ENCODE results near the gene EAF2. TPM values are rescaled to one million over a fixed set of nuclear protein-coding genes. Genes with fewer than 3 reads are reported as not detected.

EAF2 gene
- total and polyA plus RNA-seq, 2 donors (not counting 3 experiments of a cell fraction or from before 2014, with no cell fraction given): 0.63 to 1.5 TPM

DNA sequence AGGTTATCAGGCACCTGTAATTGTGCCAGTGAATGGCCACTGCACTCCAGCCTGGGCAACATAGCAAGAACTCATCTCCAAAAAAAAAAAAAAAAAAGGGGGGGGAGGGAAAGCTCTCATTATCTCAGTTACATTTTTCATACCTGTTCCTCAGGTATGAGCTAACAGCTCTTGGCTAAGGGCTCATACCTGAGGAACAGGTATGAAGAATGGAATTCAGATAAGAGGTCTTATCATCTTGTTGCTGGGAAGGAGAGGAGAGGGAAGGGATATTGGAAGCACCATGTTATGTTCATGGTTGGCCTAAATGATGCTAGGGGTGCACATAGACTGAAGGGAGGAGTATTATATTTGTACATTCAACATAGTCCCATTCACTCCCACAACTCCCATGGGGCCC is 61.8 kb downstream of the EAF2 start:
- TF ChIP-seq, protein P1, sequence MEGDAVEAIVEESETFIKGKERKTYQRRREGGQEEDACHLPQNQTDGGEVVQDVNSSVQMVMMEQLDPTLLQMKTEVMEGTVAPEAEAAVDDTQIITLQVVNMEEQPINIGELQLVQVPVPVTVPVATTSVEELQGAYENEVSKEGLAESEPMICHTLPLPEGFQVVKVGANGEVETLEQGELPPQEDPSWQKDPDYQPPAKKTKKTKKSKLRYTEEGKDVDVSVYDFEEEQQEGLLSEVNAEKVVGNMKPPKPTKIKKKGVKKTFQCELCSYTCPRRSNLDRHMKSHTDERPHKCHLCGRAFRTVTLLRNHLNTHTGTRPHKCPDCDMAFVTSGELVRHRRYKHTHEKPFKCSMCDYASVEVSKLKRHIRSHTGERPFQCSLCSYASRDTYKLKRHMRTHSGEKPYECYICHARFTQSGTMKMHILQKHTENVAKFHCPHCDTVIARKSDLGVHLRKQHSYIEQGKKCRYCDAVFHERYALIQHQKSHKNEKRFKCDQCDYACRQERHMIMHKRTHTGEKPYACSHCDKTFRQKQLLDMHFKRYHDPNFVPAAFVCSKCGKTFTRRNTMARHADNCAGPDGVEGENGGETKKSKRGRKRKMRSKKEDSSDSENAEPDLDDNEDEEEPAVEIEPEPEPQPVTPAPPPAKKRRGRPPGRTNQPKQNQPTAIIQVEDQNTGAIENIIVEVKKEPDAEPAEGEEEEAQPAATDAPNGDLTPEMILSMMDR (IDR thresholded peaks at IDR 0.05; ENCODE audit: extremely low read depth in 1 of 2, insufficient read depth in 1 of 2, low read depth in 1 of 2, low read length in 2 of 2): no peak
- TF ChIP-seq POLR2AphosphoS5 (IDR thresholded peaks at IDR 0.05; ENCODE audit: insufficient read depth, low read depth, low read length): no peak
- Histone ChIP-seq H4K20me1 (replicated peaks; ENCODE audit: control insufficient read depth, extremely low read depth, insufficient read depth, low read length) (no peaks in the 10 kb centered on the region), H3K9me1 (replicated peaks; ENCODE audit: control insufficient read depth, extremely low read depth, insufficient read depth, low read length) (no peaks in the 10 kb centered on the region), H2AFZ (ENCODE audit: low read depth, low read length) (no peak overlapping the region), H3K4me1 (ENCODE audit: control insufficient read depth, extremely low read depth, insufficient read depth, low read length) (no peaks in the 10 kb centered on the region), H3K9ac (replicated peaks; ENCODE audit: extremely low read depth, insufficient read depth, low read length) (no peak overlapping the region), H3K9me3 (replicated peaks; ENCODE audit: control insufficient read depth, insufficient read depth, low read length) (no peaks in the 10 kb centered on the region), H3K36me3 (ENCODE audit: control insufficient read depth in 2 of 2, extremely low read depth in 1 of 2, insufficient read depth in 2 of 2, low read length in 2 of 2) (no peaks in the 10 kb centered on the region), H3K27ac (ENCODE audit: insufficient read depth, low read depth, low read length) (no peak overlapping the region), H3K27me3 (ENCODE audit: control insufficient read depth in 2 of 2, insufficient read depth in 2 of 2, low read length in 2 of 2) (no peaks in the 10 kb centered on the region), H3K79me2 (ENCODE audit: control insufficient read depth, insufficient read depth, low read length) (no peaks in the 10 kb centered on the region), H3K4me2 (ENCODE audit: insufficient read depth, low read length) (no peak overlapping the region), H3K4me3 (replicated peaks in 1 of 3; ENCODE audit: insufficient read depth in 1 of 3, low read depth in 1 of 3, low read length in 3 of 3) (no peak overlapping the region)
- POLR2A ChIA-PET: no interaction called here
- CTCF ChIA-PET: no interaction called here
- no peak for DNase-seq (ENCODE audit: low read depth, low spot score)
- no TSS peak for BruUV-seq (replicated peaks)
- FAIRE-seq: no peak
- intact Hi-C loops (cut with micrococcal nuclease): no loop called here
- dilution Hi-C loops (cut with MboI; ENCODE audit: extremely low pct_ligation_motif_present, low sequenced_read_pairs): no loop called here

- FAIRE-seq (no peak), DNase-seq (ENCODE audit: low read depth, low spot score) (no peak)
- Histone ChIP-seq H2AFZ (ENCODE audit: low read depth, low read length) (no peak overlapping the region), H3K9me1 (replicated peaks; ENCODE audit: control insufficient read depth, extremely low read depth, insufficient read depth, low read length) (no peaks in the 10 kb centered on the region), H3K27me3 (ENCODE audit: control insufficient read depth in 2 of 2, insufficient read depth in 2 of 2, low read length in 2 of 2) (no peaks in the 10 kb centered on the region), H3K4me1 (ENCODE audit: control insufficient read depth, extremely low read depth, insufficient read depth, low read length) (no peaks in the 10 kb centered on the region), H3K9ac (replicated peaks; ENCODE audit: extremely low read depth, insufficient read depth, low read length) (no peak overlapping the region), H3K36me3 (ENCODE audit: control insufficient read depth in 2 of 2, extremely low read depth in 1 of 2, insufficient read depth in 2 of 2, low read length in 2 of 2) (no peaks in the 10 kb centered on the region), H4K20me1 (replicated peaks; ENCODE audit: control insufficient read depth, extremely low read depth, insufficient read depth, low read length) (no peaks in the 10 kb centered on the region), H3K4me3 (replicated peaks in 1 of 3; ENCODE audit: insufficient read depth in 1 of 3, low read depth in 1 of 3, low read length in 3 of 3) (no peak overlapping the region), H3K9me3 (replicated peaks; ENCODE audit: control insufficient read depth, insufficient read depth, low read length) (no peaks in the 10 kb centered on the region), H3K4me2 (ENCODE audit: insufficient read depth, low read length) (no peak overlapping the region), H3K79me2 (ENCODE audit: control insufficient read depth, insufficient read depth, low read length) (no peaks in the 10 kb centered on the region), H3K27ac (ENCODE audit: insufficient read depth, low read depth, low read length) (no peak overlapping the region)
- TF ChIP-seq POLR2AphosphoS5 (IDR thresholded peaks at IDR 0.05; ENCODE audit: insufficient read depth, low read depth, low read length) (no peak), MAX (IDR thresholded peaks at IDR 0.05; ENCODE audit: insufficient read depth, insufficient read length) (no peak), FOS (IDR thresholded peaks at IDR 0.05; ENCODE audit: borderline replicate concordance, insufficient read depth, low read length) (no peak)
- TF ChIP-seq, protein P1 (IDR thresholded peaks at IDR 0.05; ENCODE audit: extremely low read depth in 1 of 2, insufficient read depth in 1 of 2, low read depth in 1 of 2, low read length in 2 of 2): no peak
- ChIA-PET CTCF (no interaction called here), POLR2A (no interaction called here)
- dilution Hi-C loops (cut with MboI; ENCODE audit: extremely low pct_ligation_motif_present, low sequenced_read_pairs): no loop called here
- no TSS peak for BruUV-seq (replicated peaks)
- intact Hi-C loops (cut with micrococcal nuclease): no loop called here
Measured at GRCh38 chr3:121897296-121897695, 62.3 kb downstream of the EAF2 start.
